RWPE1 (cell line): ENCODE measurements around the gene BOD1.
A peak's percentile ranks its signal among the peaks of the same experiment; 100 is the strongest.
"Not testable (repeated sequence)": the region's sequence is repeated elsewhere in the genome, so short reads cannot be mapped to it uniquely, and the experiment has no call there.

Source experiments
- CTCF ChIA-PET: fragments of 350-600 bp; sonication (Branson Sonifier 250); formaldehyde crosslinking; extraction: SDS; loops from one replicate; lab custom pipeline; 2021; lab: Yijun Ruan, JAX
- POLR2A ChIA-PET: fragments of 400-600 bp; formaldehyde crosslinking; extraction: SDS; loops from one replicate; lab custom pipeline; 2020; ENCODE audit warnings: antibody characterized with exemption; ENCODE audit not compliant: low non-redundant PET; lab: Yijun Ruan, JAX
- DNase-seq: peaks from one replicate; pipeline ENCODE4 v3.0.0; 2012; ENCODE audit warnings: low spot score
- H3K27ac ChIP-seq: fragments of 450-650 bp; 2 replicates; pipeline ENCODE4 v1.5.1; 2017
- CTCF ChIP-seq: fragments of 450-650 bp; conservative IDR thresholded peaks from 2 replicates; pipeline ENCODE4 v1.5.1; 2017; ENCODE audit warnings: low read depth, mild to moderate bottlenecking

The BOD1 gene

GRCh38 chr5:173591056-173591514, 25.4 kb downstream of the BOD1 start:
- H3K27ac ChIP-seq: no peak overlapping the region
- ChIA-PET CTCF (interaction anchor here (1.1 to 2.7 kb wide), 3 partner anchors 10 to 233 kb away, joined by 4 to 15 read pairs (median 12); no protein-coding TSS in a partner anchor), POLR2A (no interaction called here)
- no peak for TF ChIP-seq CTCF
- DNase-seq: no peak

DNA sequence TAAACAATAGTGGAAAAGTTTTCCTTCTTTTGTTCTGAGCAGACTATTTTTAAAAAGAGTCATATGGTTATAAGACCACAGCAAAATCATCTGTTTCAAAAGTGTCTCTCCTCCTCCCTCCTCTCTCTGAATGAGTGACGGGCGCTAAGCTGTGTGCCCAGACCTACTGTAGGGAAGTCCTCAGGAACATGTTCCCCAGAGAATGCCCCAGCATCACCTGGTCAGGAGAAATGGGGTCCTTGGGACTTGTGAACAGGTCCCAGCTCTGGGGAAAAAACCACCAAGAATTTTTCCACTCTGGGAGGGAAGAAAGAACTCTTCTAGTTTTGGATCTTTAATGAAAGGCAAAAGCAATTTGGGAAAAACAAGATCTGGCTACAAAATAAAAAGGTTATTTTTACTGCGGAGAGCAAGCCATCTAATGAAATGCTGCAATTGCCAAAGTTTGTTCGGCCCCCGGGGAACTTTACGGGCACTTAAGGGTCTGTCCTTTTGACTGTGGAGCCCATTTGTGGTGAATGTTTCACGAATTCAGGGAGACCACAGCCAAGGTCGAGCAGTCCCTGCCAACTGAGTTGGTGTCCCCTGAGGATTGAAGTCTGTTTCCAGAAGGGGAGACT, 25.9 kb downstream of the BOD1 start:
- CTCF ChIA-PET: interaction anchor here (1.1 to 2.7 kb wide), 3 partner anchors 9 to 234 kb away, joined by 4 to 15 read pairs (median 12); no protein-coding TSS in a partner anchor
- no peak for DNase-seq
- H3K27ac ChIP-seq: no peak overlapping the region
- POLR2A ChIA-PET: no interaction called here
- TF ChIP-seq CTCF: no peak

- H3K27ac ChIP-seq, POLR2A ChIA-PET, DNase-seq, CTCF ChIA-PET: not testable (repeated sequence)
Measured at GRCh38 chr5:173586133-173586532, 30.3 kb downstream of the BOD1 start.

- POLR2A ChIA-PET: no interaction called here
- no peak for DNase-seq
Measured at GRCh38 chr5:173583346-173583745, 33.1 kb downstream of the BOD1 start.

GRCh38 chr5:173582216-173583111, 34.0 kb downstream of the BOD1 start:
- DNase-seq: no peak
- TF ChIP-seq CTCF: no peak
- CTCF ChIA-PET: interaction anchor here (0.5 to 3.6 kb wide), 30 partner anchors 8 to 1661 kb away, joined by 3 to 21 read pairs (median 3); no protein-coding TSS in a partner anchor
- H3K27ac ChIP-seq: no peak overlapping the region
- POLR2A ChIA-PET: no interaction called here

More at GRCh38 chr5:173583346-173583745, 33.1 kb downstream of the BOD1 start:
- TF ChIP-seq CTCF: no peak
- CTCF ChIA-PET: interaction anchor here (0.5 to 3.6 kb wide), 6 partner anchors 10 to 735 kb away, joined by 3 to 21 read pairs (median 4); partner anchors contain the start of gene STC2
- no peak overlapping the region for H3K27ac ChIP-seq

- DNase-seq: peak; percentile 64
- ChIA-PET CTCF (interaction anchor here (0.5 to 3.6 kb wide), 30 partner anchors 9 to 1944 kb away, joined by 3 to 21 read pairs (median 3); partner anchors contain the start of gene NSG2), POLR2A (no interaction called here)
- no peak overlapping the region for H3K27ac ChIP-seq
- TF ChIP-seq CTCF: peak; percentile 92
Measured at GRCh38 chr5:173581408-173582215, 34.8 kb downstream of the BOD1 start.
